Endothelial cell of umbilical vein (primary cell): ENCODE data around the gene PEAK3. TPM values are rescaled to one million over a fixed set of nuclear protein-coding genes. Genes with fewer than 3 reads are reported as not detected.

Experiments
- BruUV-seq: library from RNA; stranded (reverse); fragments of 400-500 nt; replicated peaks from 2 replicates; lab custom pipeline; 2021; lab: Mats Ljungman, UMichigan
- CTCF ChIA-PET: fragments of 300-600, 350-600 bp; sonication (Branson Sonifier 250); formaldehyde crosslinking; loops from one replicate; lab custom pipeline; 2021; ENCODE audit warnings: antibody characterized with exemption, inconsistent platforms; lab: Charles Lee
- POLR2A ChIA-PET: fragments of 300-600, 350-600 bp; sonication (Branson Sonifier 250); formaldehyde crosslinking; loops from one replicate; lab custom pipeline; 2021; ENCODE audit warnings: antibody characterized with exemption, inconsistent platforms; lab: Charles Lee
- DNase-seq: peaks from one replicate; pipeline ENCODE4 v3.0.0-alpha.2; 2011; ENCODE audit warnings: low read depth, low spot score
- FAIRE-seq: peaks from 2 replicates; lab custom pipeline; 2011; peaks lifted over from hg19 to GRCh38; lab: Jason Lieb, UNC
- H2AFZ ChIP-seq: 2 replicates; pipeline ENCODE4 v1.6.0; 2012; ENCODE audit warnings: low read depth, low read length, control low read depth, inconsistent platforms
- H3K27ac ChIP-seq: 2 replicates; pipeline ENCODE4 v1.5.1; 2011; ENCODE audit warnings: low read depth, mild to moderate bottlenecking, control low read depth, low read length, moderate library complexity; ENCODE audit not compliant: insufficient read depth
- H3K27me3 ChIP-seq, 2 experiments: 2 replicates each; pipeline versions ENCODE4 v1.6.0 to v1.6.1; 2011; ENCODE audit warnings: low read length in 2 of 2, mixed read lengths in 1 of 2; ENCODE audit not compliant: control insufficient read depth in 2 of 2, insufficient read depth in 2 of 2
- H3K36me3 ChIP-seq, 2 experiments: 2 replicates in 1 of 2; 3 replicates in 1 of 2; pipeline ENCODE4 v1.5.1; 2011; ENCODE audit warnings: low read length in 2 of 2, mild to moderate bottlenecking in 1 of 2, moderate library complexity in 1 of 2; ENCODE audit not compliant: control insufficient read depth in 2 of 2, insufficient read depth in 2 of 2; ENCODE audit errors: extremely low read depth in 1 of 2
- H3K4me1 ChIP-seq: 3 replicates; pipeline ENCODE4 v1.5.1; 2011; ENCODE audit warnings: mild to moderate bottlenecking, low read length; ENCODE audit not compliant: control insufficient read depth, insufficient read depth; ENCODE audit errors: extremely low read depth
- H3K4me2 ChIP-seq: 2 replicates; pipeline ENCODE4 v1.6.1; 2011; ENCODE audit warnings: low read length, control low read depth, mixed read lengths; ENCODE audit not compliant: insufficient read depth
- H3K4me3 ChIP-seq, 3 experiments: fragments of 200-600 bp in 1 of 3; sonication (generic), shearing (Covaris generic) in 1 of 3; replicated peaks in 1 of 3; 2 replicates each; pipeline ENCODE4 v1.5.1; 2011 to 2016; ENCODE audit warnings: control low read depth in 3 of 3, low read length in 3 of 3, mild to moderate bottlenecking in 2 of 3, inconsistent platforms in 1 of 3, low read depth in 1 of 3, moderate library complexity in 1 of 3; ENCODE audit not compliant: insufficient read depth in 1 of 3
- H3K79me2 ChIP-seq: 2 replicates; pipeline ENCODE4 v1.6.0; 2012; ENCODE audit warnings: low read length, inconsistent platforms; ENCODE audit not compliant: control insufficient read depth, insufficient read depth
- H3K9ac ChIP-seq: replicated peaks from 2 replicates; pipeline ENCODE3; 2011; ENCODE audit warnings: low read length, control low read depth; ENCODE audit not compliant: insufficient read depth; ENCODE audit errors: extremely low read depth
- H3K9me1 ChIP-seq: replicated peaks from 3 replicates; pipeline ENCODE4 v1.6.0; 2011; ENCODE audit warnings: mild to moderate bottlenecking, low read length; ENCODE audit not compliant: control insufficient read depth, insufficient read depth; ENCODE audit errors: extremely low read depth
- H3K9me3 ChIP-seq: replicated peaks from 2 replicates; pipeline ENCODE4 v1.5.1; 2012; ENCODE audit warnings: low read length, inconsistent platforms; ENCODE audit not compliant: control insufficient read depth, insufficient read depth
- H4K20me1 ChIP-seq: replicated peaks from 2 replicates; pipeline ENCODE3; 2011; ENCODE audit warnings: mild to moderate bottlenecking, low read length; ENCODE audit not compliant: control insufficient read depth, insufficient read depth; ENCODE audit errors: extremely low read depth
- EZH2 ChIP-seq: IDR thresholded peaks from 2 replicates; pipeline ENCODE4 v1.6.1; 2012; ENCODE audit warnings: borderline replicate concordance, low read depth, mild to moderate bottlenecking, moderate library complexity, low read length, inconsistent platforms; ENCODE audit not compliant: severe bottlenecking
- FOS ChIP-seq: IDR thresholded peaks from 2 replicates; pipeline ENCODE4 v1.6.1; 2011; ENCODE audit warnings: mild to moderate bottlenecking, low read length, moderate library complexity, borderline replicate concordance; ENCODE audit not compliant: insufficient read depth
- GATA2 ChIP-seq: IDR thresholded peaks from 2 replicates; pipeline ENCODE4 v1.7.0; 2011; ENCODE audit warnings: low read depth, mild to moderate bottlenecking, moderate library complexity, mixed read lengths, low read length; ENCODE audit not compliant: insufficient read length, insufficient read depth
- JUN ChIP-seq: IDR thresholded peaks from 2 replicates; pipeline ENCODE4 v1.6.1; 2011; ENCODE audit warnings: borderline replicate concordance, low read depth; ENCODE audit not compliant: insufficient read length, insufficient read depth
- MYC ChIP-seq: IDR thresholded peaks from one replicate; pipeline ENCODE4 v1.6.1; 2011; ENCODE audit warnings: mild to moderate bottlenecking, low read depth, low read length
- POLR2A ChIP-seq: IDR thresholded peaks from 2 replicates; pipeline ENCODE4 v1.6.1; 2012; ENCODE audit warnings: low read depth, mild to moderate bottlenecking, control low read depth, low read length
- POLR2AphosphoS5 ChIP-seq: IDR thresholded peaks from 2 replicates; pipeline ENCODE4 v1.6.1; 2012; ENCODE audit warnings: low read depth, mild to moderate bottlenecking, control low read depth, low read length, moderate library complexity; ENCODE audit not compliant: insufficient read depth
- dilution Hi-C: fragments of 300-500 bp; cut with MboI; formaldehyde crosslinking; loops from one replicate; pipeline ENCODE4 v1.15.0; 2019; ENCODE audit warnings: low sequenced_read_pairs; ENCODE audit not compliant: extremely low pct_ligation_motif_present
- intact Hi-C: fragments of 100-400 bp; cut with micrococcal nuclease; formaldehyde crosslinking; loops from one replicate; pipeline ENCODE4 v1.10.0; 2022
- polyA plus RNA-seq, 4 experiments: library from polyadenylated mRNA; depleted of rRNA in 3 of 4; stranded (reverse) in 3 of 4; unstranded in 1 of 4; fragments of >200 nt; gene quantifications; 2 replicates each; pipeline versions ENCODE4 v1.2.1 to v1.2.3, GENCODE V29; 2011 to 2012; ENCODE audit warnings: missing spikeins in 1 of 4
- total RNA-seq: library from RNA; stranded (reverse); gene quantifications from 2 replicates; pipeline ENCODE4 v1.2.3, GENCODE V29; 2021
- TF ChIP-seq, protein P1 (sequence below): IDR thresholded peaks from 2 replicates; pipeline ENCODE4 v1.6.1; 2011; ENCODE audit not compliant: insufficient read depth, insufficient read length

Gene PEAK3
- total and polyA plus RNA-seq, 2 donors (not counting 3 experiments of a cell fraction or from before 2014, with no cell fraction given): 0.03 TPM; not detected in 1

- Histone ChIP-seq H2AFZ (no peak overlapping the region), H3K9me3 (no peaks in the 10 kb centered on the region), H3K4me1 (peaks cover 15% of the 10 kb centered on the region), H3K4me2 (no peak overlapping the region), H3K9ac (no peak overlapping the region), H3K27me3 (no peaks in the 10 kb centered on the region), H3K79me2 (peaks cover 33% of the 10 kb centered on the region), H3K4me3 (no peak overlapping the region), H4K20me1 (no peaks in the 10 kb centered on the region), H3K36me3 (peaks cover 0 to 13% of the 10 kb centered on the region in 2 experiments), H3K9me1 (no peaks in the 10 kb centered on the region), H3K27ac (peak overlapping the region; percentile 12)
- POLR2A ChIA-PET: no interaction called here
- BruUV-seq: no TSS peak
- dilution Hi-C loops (no loop called here), intact Hi-C loops (loop anchor here (5.0 kb wide), 1 partner anchor 38 kb away; no protein-coding TSS in a partner anchor)
- DNase-seq (peak; percentile 59), FAIRE-seq (no peak)
- CTCF ChIA-PET: no interaction called here
- TF ChIP-seq GATA2 (no peak), MYC (no peak), POLR2A (no peak), JUN (no peak), POLR2AphosphoS5 (no peak)
Measured at GRCh38 chr19:2325281-2326046, 43.5 kb upstream of the PEAK3 start.

DNA sequence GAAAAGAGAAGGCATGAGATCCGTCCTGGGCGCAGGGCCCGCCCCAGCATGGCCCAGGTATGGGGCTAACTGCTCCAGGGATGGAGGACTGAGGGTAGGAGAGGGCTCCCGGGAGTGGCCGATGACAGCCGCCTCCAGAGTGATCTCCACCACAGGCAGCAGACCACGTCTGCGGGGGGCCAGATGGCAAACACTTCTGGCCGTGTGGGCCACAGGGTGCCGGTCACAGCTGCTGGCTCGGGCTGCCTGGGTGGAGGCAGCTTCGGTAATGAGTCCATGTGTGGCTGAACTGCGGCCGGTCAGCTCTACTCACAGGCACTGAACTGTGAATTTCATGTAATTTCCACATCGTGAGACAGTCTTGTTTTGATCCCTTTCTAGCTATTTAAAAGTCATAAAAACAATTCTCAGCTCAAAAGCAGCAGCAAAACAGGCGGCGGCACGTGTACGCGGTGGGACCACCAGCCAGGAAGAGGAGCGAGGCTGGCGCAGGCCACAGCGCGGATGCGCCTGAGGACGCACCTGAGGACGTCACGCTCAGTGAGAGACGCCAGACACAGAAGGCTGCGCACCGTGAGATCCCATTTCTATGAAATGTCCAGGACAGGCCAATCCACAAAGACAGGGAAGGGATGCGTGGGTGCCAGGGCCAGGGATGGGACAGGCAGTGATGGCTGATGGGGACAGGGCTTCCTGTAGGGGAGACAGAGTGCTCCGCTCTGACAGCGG, 42.4 kb upstream of the PEAK3 start:
- FAIRE-seq: no peak
- Histone ChIP-seq H3K9ac (no peak overlapping the region), H3K9me1 (no peaks in the 10 kb centered on the region), H2AFZ (no peak overlapping the region), H4K20me1 (no peaks in the 10 kb centered on the region), H3K9me3 (no peaks in the 10 kb centered on the region), H3K27me3 (no peaks in the 10 kb centered on the region), H3K4me1 (peaks cover 12% of the 10 kb centered on the region), H3K36me3 (peaks cover 0 to 13% of the 10 kb centered on the region in 2 experiments), H3K4me2 (no peak overlapping the region), H3K4me3 (no peak overlapping the region), H3K79me2 (peaks cover 28% of the 10 kb centered on the region), H3K27ac (no peak overlapping the region)
- intact Hi-C loops: no loop called here
- ChIA-PET CTCF (interaction anchor here (0.8 kb wide), 1 partner anchor 9 kb away, joined by 3 read pairs; no protein-coding TSS in a partner anchor), POLR2A (no interaction called here)
- TF ChIP-seq EZH2 (no peak), POLR2AphosphoS5 (no peak), JUN (no peak), MYC (no peak), FOS (no peak), GATA2 (no peak), POLR2A (no peak)
- TF ChIP-seq, protein P1, sequence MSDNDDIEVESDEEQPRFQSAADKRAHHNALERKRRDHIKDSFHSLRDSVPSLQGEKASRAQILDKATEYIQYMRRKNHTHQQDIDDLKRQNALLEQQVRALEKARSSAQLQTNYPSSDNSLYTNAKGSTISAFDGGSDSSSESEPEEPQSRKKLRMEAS: no peak
- BruUV-seq: no TSS peak
- dilution Hi-C loops: no loop called here
- no peak for DNase-seq
